HG03039 (cell line): Measurements from ENCODE around the gene RARS2.

Experiments
- ATAC-seq: cut with Tn5 transposase; IDR thresholded peaks from one replicate; pipeline ENCODE4 v1.9.1; 2021; ENCODE audit warnings: mild to moderate bottlenecking, moderate library complexity; ENCODE audit not compliant: unreplicated experiment

RARS2 gene

GRCh38 chr6:87574237-87574804 lies 15.5 kb downstream of the RARS2 start:
- ATAC-seq = no peak

GRCh38 chr6:87573307-87574024 lies 16.3 kb downstream of the RARS2 start:
- no peak for ATAC-seq

GRCh38 chr6:87572883-87573282 lies 16.9 kb downstream of the RARS2 start:
- peak; percentile 40 for ATAC-seq

- ATAC-seq = no peak
These were observed 17.8 kb downstream of the RARS2 start for GRCh38 chr6:87572021-87572420.

- no peak for ATAC-seq
These were observed 28.8 kb downstream of the RARS2 start for GRCh38 chr6:87561017-87561416.

- ATAC-seq = no peak
These were observed 31.3 kb downstream of the RARS2 start for GRCh38 chr6:87558446-87558845.

GRCh38 chr6:87555506-87555905 lies 34.3 kb downstream of the RARS2 start:
- ATAC-seq = no peak

GRCh38 chr6:87553159-87553765 lies 36.5 kb downstream of the RARS2 start:
- no peak for ATAC-seq

GRCh38 chr6:87551799-87552198 lies 38.0 kb downstream of the RARS2 start:
- no peak for ATAC-seq

GRCh38 chr6:87544474-87544735 lies 45.4 kb downstream of the RARS2 start:
- no peak for ATAC-seq

GRCh38 chr6:87543696-87544473 lies 45.9 kb downstream of the RARS2 start:
- no peak for ATAC-seq

GRCh38 chr6:87541744-87542143 lies 48.0 kb downstream of the RARS2 start:
- no peak for ATAC-seq

- no peak for ATAC-seq
These were observed 48.7 kb downstream of the RARS2 start for GRCh38 chr6:87541041-87541440.

- no peak for ATAC-seq
These were observed 49.2 kb downstream of the RARS2 start for GRCh38 chr6:87540539-87540938.

- ATAC-seq = no peak
These were observed 50.2 kb downstream of the RARS2 start for GRCh38 chr6:87539554-87539953.

- ATAC-seq = no peak
These were observed 51.1 kb downstream of the RARS2 start for GRCh38 chr6:87538510-87539260.

GRCh38 chr6:87534377-87535047 lies 55.3 kb downstream of the RARS2 start:
- ATAC-seq = no peak

GRCh38 chr6:87529221-87529620 lies 60.6 kb downstream of the RARS2 start:
- ATAC-seq = no peak

GRCh38 chr6:87522686-87523085 lies 67.1 kb downstream of the RARS2 start:
- no peak for ATAC-seq

GRCh38 chr6:87518453-87518852 lies 71.3 kb downstream of the RARS2 start:
- no peak for ATAC-seq

- ATAC-seq = no peak
These were observed 75.0 kb downstream of the RARS2 start for GRCh38 chr6:87514831-87515230.
